ENCODE measurements around the gene FNDC7.
"Not testable (repeated sequence)": the region's sequence is repeated elsewhere in the genome, so short reads cannot be mapped to it uniquely, and the experiment has no call there.

The FNDC7 gene

DNA sequence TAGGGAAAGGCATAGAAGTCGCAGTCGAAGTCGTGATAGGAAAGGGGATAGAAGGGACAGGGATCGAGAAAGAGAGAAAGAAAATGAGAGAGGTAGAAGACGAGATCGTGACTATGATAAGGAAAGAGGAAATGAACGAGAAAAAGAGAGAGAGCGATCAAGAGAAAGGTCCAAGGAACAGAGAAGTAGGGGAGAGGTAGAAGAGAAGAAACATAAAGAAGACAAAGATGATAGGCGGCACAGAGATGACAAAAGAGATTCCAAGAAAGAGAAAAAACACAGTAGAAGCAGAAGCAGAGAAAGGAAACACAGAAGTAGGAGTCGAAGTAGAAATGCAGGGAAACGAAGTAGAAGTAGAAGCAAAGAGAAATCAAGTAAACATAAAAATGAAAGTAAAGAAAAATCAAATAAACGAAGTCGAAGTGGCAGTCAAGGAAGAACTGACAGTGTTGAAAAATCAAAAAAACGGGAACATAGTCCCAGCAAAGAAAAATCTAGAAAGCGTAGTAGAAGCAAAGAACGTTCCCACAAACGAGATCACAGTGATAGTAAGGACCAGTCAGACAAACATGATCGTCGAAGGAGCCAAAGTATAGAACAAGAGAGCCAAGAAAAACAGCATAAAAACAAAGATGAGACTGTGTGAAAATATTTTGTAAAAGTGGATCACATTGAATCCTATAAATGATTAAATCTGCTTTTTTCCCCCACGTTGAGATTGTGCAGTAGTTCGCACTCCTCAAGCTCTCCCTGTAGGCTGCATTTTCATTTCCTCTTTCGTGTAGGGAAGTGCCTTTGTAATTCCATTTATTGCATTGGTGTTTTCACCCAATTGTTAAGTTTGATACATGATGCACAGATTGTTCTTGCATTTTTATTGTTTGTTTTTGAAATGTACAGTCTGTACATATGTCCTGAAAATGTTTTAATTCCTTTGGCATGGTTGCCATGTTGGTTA lies 13.1 kb upstream of the FNDC7 start:
- DNase-seq, result no peak

DNA sequence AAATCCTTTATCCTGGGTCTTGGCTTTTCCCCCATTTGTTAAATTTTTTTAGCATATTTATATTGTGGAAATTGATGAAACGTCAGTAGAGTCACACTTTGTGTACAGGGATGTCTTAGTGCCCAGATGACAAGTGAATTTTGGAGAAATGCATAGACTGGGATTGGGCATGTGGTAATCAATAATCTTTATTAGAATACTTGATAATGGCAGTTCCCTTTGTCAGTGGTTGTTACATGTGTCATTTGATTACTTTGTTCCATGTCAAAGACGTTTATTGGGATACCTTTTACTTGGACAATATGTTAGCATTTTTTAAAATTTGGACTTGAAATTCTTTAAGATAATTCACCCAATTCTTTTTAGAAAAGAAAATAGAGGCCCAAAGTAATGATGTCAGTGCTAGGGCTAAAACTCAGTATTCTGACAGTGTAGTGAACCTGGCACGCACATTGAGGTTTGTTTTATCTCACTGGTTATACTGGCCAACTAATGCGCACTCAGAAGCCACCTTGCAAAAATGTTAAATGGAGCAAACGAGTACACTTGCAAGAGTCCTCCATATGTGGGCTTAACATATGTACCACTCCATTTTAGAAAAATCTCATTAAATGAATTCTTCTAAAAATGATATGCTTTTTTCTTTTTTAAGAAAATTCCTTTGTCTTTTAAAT lies 11.4 kb upstream of the FNDC7 start:
- DNase-seq, result no peak

DNA sequence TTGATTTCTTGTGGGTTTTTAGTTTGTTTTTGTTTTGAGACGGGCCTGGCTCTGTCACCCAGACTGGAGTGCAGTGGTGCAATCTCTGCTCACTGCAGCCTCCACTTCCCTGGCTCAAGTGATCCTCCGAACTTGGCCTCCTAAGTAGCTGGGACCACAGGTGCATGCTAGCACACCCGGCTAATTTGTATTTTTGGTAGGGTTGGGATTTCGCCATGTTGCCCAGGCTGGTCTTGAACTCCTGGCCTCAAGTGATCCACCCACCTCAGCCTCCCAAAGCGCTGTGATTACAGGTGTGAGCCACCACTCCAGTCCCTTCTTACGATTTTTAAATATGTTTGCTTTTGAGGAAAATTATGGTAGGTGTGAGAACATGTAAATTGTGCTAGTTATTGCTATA lies 10.6 kb upstream of the FNDC7 start:
- DNase-seq, result not testable (repeated sequence)

DNA sequence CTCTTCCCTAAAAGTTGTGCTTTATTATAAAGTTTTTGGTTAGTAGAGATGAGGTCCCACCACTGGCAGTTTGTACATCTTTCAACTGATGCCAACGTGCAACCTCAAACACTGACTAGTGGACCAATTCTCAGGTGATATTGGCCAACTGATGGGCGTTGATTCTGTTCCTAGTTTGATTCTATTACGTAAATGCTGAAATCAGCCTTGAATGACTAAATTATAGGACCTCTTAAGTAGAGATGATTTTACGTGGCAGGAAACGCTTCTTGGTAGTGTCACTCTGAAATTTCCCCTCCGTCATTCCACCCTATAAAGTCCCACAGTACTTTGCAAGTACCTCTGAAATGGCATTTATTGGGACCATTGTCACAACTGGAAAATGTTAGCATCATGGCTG lies 8.8 kb upstream of the FNDC7 start:
- no peak for DNase-seq

DNA sequence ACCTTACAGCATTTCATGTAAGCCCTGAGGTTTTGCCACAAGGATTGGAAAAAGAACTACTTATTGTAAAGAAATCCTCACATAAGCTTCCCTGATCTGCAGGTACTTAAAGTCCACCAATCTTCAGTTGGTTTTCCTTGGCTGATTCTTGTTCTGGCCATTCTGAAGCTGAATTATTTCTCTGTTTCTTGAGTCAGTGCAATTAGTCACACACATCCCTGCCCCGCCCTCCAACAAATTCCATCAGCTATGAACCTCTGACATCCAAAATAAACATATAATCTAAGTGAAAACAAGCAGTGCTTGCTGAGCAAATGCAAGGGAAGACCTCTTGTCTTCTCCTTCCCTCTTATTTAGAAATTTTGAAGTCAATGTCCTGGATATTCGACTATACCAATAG lies 8.2 kb upstream of the FNDC7 start:
- DNase-seq, result no peak

DNA sequence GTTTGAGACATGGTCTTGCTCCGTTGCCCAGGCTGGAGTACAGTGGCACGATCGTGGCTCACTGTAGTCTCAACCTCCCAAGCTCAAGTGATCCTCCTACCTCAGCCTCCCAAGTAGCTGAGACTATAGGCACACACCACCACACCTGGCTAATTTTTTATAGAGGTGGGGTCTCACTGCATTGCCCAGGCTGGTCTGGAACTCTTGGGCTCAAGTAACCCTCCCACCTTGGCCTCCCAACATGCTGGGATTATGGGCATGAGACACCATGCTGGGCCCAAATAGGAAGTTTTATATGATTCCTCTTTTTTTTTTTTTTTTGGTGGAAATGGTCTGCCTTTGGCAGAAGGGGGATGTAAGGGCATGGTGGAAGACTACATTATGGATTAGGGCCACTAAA lies 6.1 kb upstream of the FNDC7 start:
- no peak for DNase-seq

DNA sequence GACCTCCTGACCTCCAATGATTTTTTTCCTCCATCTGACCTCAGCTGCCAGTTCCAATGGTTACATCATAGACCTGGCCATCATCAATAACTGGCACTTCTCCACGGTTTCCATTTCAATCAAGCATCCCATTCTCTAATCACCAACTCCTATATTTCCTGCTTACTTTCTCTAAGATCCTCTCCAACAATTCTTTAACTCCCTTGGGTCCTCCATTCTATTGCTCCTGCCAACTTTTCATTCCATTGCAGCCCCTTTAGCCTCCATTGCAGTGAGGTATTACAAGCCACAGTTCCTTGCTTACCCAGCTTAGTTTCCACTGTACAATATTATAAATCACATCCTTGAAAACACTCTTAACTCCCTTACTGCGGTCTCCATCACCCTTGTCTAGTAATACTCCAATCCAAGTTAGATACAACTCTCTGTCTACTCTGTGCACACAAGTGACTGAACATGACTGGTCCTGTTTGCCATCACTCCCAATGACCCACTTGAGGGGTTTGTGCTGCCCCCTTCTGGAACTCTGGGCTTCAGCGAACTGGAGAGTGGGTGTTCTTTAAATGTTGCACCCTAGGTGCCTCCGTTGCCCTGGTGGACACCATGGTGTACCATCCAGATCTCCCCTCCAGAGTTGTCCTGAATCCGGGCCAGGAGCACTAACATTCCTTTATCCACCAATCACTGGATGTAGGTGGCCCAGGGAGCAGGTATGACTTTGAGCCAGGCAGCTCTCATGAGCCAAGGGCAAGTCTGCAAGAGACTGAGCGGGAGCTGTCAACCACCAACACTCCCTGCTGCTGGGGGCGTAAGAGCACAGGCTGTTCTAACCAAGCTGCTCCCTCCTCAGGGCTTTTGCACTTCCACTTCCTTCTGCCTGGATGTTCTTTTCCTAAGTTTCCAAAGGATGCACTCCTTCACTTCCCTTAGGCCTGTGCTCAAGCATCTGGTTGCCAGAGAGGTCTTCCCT lies 3.7 kb upstream of the FNDC7 start:
- no peak for DNase-seq

DNA sequence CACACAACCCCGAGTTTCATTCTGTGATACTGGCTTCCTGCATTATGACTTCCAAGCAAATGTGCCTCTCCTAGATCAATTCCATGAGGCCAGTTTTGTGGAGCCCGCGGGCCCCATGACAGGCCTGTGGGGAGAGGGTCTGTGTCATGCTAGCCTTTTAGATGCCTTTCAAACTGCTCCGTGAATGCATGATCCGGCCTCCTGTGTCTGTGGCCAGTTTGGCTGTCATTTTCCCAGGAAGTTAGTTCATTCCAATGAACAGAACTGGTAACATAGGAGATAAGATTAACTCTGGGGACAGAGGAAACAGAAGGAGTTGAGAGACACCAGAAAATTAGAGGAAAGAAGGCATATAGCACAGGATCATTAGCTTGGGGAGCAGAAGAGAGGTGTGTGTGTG lies 3.2 kb downstream of the FNDC7 start:
- no peak for DNase-seq

DNA sequence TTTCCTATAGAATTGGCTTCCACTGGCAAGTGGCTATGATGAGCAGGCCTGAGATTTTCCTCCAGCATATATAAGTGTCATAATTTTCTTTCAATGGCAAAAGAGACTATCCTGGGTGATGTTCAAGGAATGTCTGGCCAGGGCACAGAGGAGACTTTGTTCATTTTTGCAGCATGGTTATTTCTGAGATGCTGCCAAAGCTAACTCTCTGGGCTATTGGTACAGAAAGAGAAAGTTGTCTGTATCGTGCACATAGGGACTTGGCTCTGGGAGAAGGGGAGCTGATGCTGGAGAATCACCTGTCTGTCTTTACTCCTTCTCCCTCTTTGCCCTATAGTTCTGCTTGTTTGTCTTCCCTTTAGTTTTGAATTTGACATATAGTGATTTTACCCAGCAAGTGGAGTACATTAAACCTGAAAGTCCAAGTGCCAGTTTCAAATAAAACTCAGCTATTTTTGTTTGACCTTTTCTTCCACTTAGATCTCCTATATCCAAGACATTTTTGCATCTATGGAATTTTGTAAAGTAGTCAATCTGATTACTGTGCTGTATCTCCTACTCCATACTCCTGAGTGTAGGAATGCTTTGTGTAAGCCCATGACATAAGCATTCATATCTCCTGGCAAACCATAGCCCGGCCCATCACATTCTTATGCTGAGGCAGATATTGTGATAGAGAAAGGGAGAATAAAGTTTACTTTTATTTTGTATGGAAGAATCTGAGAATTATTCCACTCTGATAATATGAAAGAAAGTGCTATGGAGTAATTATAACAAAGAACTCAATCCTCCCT lies 3.9 kb downstream of the FNDC7 start:
- DNase-seq, result no peak

DNA sequence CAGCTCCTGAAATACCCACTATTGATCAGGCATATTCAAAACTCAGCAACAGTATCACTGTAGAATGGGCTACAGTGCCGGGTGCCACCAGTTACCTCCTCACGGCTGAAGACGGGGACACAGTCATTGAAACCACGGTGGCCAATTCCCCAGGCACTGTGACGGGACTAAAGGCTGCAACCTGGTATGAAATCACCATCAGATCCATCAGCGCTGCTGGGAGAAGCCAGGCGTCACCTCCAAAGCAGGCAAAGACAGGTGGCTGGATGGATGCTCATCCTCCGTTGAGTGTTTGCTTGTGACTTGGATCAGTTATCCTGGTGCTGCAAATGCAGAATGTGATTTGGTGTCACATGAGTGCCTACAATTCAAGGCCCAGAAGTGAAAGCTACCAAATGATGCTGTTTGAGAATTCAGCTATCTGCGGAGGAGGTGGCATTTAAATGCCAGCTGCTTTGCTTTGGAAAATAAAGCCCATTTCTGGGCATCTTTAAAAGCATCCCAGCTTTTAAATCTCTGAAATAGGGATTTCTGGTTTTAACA lies 5.1 kb downstream of the FNDC7 start:
- DNase-seq, result no peak

DNA sequence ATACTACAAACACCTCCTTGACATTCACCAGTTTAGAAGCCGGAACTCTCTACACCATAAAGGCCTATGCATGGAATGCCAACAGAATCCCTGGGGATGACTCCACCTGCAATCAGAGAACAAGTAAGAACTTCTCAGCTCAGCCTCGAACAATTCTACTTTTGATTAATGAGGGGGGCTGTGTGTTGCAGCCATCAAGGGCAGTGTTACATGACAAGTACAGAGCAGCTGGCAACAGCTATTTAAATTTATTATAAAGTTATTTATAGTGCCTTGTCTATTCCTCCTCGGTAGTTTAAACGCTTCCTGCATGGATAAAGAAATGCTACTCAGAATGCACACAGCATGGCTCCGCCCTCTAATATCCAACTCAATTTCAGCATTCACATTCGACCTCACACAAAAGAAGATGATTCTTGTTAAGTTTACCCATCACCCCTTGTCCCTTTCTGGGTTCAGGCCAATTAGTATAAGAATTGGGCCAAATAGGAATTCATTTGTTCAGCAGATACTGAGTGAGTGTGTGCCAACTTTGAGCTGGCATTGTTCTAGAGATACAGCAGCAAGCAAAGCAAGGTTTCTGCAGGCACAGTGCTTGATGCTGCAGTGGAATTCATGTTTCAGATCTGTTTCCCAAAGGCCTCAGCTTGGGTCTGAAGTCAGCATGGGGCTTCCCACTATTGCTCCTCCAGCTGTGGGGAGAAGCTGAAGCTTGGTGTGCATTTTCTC lies 6.4 kb downstream of the FNDC7 start:
- DNase-seq, result no peak

DNA sequence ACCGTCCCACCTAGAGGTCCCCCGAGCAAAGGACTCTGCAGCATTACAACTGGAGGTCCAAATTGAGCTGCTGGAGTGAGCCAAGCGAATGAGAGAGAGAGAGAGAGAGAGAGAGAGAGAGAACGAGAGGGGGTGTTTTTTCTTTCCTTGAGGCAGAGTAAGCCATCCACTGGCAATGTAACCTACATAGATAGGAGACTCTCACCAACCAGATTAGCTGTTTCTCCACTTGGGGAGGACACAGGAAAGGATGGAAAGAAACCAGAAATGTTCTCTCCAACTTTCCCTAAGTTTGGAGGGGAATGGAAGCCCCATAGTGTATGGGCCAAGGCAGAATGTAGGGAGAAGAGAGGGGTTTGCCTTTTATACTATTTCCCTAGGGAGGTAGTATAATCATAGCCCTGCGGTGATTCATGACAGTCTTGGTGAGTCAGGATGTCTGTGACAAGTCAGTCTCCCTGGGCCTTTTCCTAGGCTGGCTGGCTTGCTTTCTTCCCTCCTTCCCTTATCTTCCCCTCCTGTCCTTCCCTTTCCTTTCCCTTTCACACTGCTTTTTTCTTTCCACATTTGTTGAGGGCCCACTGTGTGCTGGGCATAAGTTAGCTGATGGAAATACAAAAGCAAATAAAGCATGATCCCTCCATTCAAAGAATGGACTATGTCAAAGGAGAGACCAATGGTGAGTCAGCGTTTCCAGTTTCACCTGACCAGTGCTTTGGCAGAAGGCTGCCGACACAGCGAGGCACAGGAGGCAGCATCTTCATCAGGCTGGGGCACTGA lies 7.1 kb downstream of the FNDC7 start:
- no peak for DNase-seq

DNA sequence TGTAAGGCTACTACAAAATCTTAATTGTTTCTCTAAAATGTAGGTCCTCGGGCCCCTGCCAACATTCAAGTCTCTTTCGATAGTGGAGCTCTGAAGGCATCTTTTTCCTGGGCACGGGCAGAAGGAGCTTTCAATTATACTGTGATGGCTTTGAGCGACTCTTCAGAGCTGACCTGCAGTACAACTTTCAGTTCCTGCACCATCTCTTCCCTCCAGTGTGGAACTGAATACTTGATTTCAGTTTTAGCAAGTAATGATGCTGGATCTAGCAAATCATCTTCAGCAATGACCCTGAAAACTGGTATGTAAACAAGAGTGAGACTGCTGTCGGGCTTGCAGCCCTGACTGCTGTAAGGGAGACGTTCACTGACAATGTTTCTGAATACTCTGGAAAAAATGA lies 9.6 kb downstream of the FNDC7 start:
- DNase-seq, result no peak

DNA sequence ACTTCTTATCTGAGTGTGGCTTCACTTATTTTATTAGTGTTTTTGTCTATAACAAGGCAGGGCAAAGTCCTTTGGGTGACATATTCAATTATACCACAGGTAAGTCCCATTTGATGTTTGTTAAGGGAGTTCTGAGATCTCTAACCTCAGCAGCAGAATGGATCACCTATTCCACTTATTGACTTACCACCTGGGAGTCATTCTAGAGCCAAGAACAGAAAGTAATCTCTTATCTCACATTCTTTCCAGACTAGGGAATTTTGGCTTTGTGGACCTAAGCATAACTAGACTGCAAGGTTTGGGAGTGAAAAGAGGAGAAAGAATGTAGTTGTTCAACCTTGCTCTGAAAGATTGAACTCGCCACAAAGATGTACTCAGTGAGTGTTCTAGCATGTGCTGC lies 13.2 kb downstream of the FNDC7 start:
- DNase-seq, result no peak

DNA sequence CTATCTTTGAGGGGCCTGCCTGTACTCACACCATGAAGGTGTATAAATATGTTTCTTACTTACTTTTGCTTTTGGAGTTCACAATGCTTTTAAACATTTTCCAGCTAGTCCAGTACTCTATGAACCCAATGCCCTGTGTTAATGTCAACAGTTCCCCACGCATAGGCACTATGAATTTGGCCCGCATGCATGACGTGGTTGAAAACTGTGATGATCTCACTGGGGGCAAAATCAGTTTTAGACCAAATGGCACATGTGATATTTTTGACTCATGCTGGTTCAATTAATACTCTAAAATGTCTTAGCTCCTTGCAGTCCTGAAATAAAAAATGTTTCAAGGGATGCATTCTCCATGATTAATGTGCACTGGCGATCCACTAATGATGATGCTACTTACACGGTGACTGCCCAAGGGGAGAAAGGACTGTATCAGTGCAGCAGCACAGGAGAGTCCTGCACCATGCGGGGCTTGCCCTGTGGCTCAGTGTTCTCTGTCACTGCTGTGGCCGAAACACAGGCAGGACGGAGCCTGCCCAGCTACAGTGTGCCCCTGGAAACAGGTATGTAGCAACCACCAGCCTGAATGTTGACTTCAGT lies 15.7 kb downstream of the FNDC7 start:
- DNase-seq, result no peak

DNA sequence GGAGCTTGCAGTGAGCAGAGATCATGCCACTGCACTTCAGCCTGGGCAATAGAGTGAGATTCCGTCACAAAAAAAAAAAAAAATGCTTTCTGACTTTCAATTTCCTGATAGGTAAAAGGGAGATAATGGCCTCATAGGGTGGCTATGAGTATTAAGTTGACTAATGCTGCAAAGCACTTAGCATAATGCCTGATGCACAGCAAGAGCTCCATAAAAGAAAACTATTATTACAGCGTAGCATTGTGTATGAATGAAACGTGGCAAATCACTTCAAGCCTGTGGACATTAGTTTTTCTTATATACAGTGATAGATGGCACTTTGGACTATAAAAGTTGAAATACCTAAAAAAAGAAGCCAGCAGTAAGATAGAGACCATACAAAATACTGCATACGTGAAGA lies 16.8 kb downstream of the FNDC7 start:
- no peak for DNase-seq

DNA sequence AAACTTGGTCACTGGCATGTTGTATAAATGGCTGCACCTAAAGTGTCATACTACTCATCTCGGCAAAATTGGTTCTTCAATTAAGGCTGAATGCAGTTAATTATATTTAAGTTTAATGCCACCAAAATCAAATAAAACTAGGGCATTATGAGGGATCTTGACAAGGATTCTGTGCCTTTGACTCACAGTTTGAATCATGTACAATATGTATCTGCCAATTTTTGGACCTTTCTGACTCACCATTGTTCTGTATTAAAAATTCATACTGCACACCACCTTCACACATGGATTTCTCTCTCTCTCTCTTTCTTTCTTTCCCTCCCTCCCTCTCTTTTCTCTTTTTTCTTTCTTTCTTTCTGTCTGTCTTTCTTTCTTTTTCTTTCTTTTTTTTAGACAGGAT lies 19.7 kb downstream of the FNDC7 start:
- DNase-seq, result no peak

DNA sequence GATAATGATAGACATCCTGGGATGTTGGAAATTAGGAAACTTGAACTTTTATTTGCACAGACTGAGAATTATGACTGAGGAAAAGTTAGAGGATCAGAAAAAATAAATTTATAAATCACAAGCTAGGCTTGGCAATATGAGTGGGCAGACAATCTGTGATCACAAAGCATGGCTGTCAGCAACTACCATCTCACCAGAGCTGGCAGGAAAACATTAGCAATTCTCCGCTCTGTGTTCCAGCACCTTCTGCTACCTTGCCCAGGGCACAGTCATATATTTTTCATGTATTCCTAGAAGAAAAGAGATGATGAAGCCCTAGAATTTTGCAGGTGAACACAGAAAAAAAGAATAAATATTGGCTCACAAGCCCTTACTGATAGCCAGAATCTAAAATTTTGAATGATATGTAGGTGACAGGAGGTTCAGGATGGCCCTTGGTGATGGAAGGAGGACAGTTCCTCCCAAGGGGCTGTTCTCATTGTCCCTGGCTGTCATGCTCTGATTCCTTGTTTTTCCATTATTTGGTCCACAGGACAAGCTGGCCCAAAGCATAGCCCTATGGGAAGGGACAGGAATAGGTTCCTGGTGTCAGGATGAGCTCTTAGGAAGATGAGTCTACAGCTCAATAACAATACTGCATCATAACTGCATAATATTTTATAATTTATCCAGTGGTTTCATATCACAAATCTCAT lies 21.6 kb downstream of the FNDC7 start:
- no peak for DNase-seq

DNA sequence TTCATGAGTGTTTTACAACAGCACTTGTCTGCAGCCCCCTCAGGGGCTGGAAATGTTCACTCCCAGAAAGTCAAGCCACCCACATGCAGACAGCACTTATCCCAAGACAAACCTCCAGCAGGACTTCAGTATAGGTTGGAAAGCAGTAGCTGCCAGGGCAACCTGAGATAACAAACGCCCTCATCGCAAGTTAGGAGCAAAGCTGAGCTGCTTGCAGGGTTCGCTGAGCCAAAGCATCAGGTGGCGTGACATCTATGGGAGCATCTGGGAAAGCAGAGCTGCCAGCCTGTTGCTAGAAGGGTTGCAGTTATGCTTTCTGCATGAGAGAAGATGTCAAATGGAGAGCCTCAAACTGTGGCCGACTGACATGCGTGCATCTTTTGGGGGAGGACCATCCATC lies 29.5 kb downstream of the FNDC7 start:
- DNase-seq, result no peak
